Raji (cell line): ENCODE data around the gene USP15.

Experiments
- POLR2A ChIP-seq: IDR thresholded peaks from 2 replicates; pipeline ENCODE4 v1.6.1; 2011; ENCODE audit warnings: low read depth, low read length, control low read depth; ENCODE audit not compliant: insufficient read depth

The USP15 gene

GRCh38 chr12:62363506-62363905, 103.3 kb downstream of the USP15 start:
- no peak for TF ChIP-seq POLR2A

- TF ChIP-seq POLR2A: no peak
Observed at GRCh38 chr12:62370189-62370588, 110.0 kb downstream of the USP15 start.

GRCh38 chr12:62371661-62372060, 111.5 kb downstream of the USP15 start:
- TF ChIP-seq POLR2A: no peak

- no peak for TF ChIP-seq POLR2A
Observed at GRCh38 chr12:62372134-62372533, 111.9 kb downstream of the USP15 start.

GRCh38 chr12:62372825-62373224, 112.6 kb downstream of the USP15 start:
- TF ChIP-seq POLR2A: no peak

- TF ChIP-seq POLR2A: no peak
Observed at GRCh38 chr12:62375603-62376002, 115.4 kb downstream of the USP15 start.

- TF ChIP-seq POLR2A: no peak
Observed at GRCh38 chr12:62379026-62379722, 119.0 kb downstream of the USP15 start.

- TF ChIP-seq POLR2A: no peak
Observed at GRCh38 chr12:62379723-62380045, 119.5 kb downstream of the USP15 start.

- TF ChIP-seq POLR2A: no peak
Observed at GRCh38 chr12:62382526-62382925, 122.3 kb downstream of the USP15 start.

GRCh38 chr12:62396750-62397149, 136.5 kb downstream of the USP15 start:
- no peak for TF ChIP-seq POLR2A

- no peak for TF ChIP-seq POLR2A
Observed at GRCh38 chr12:62400135-62400534, 139.9 kb downstream of the USP15 start.

- TF ChIP-seq POLR2A: no peak
Observed at GRCh38 chr12:62401631-62402030, 141.4 kb downstream of the USP15 start.

GRCh38 chr12:62403031-62403430, 142.8 kb downstream of the USP15 start:
- no peak for TF ChIP-seq POLR2A

GRCh38 chr12:62407587-62407986, 147.4 kb downstream of the USP15 start:
- no peak for TF ChIP-seq POLR2A

GRCh38 chr12:62409068-62409467, 148.9 kb downstream of the USP15 start:
- TF ChIP-seq POLR2A: no peak

- no peak for TF ChIP-seq POLR2A
Observed at GRCh38 chr12:62414180-62414579, 154.0 kb downstream of the USP15 start.

- no peak for TF ChIP-seq POLR2A
Observed at GRCh38 chr12:62426089-62426488, 165.9 kb downstream of the USP15 start.
